CD8-positive, alpha-beta memory T cell (primary cell): Measurements from ENCODE around the gene VDR. TPM values are rescaled to one million over a fixed set of nuclear protein-coding genes. Genes with fewer than 3 reads are reported as not detected.

Experiments
- CTCF ChIA-PET: fragments of 350-600 bp; sonication (Branson Sonifier 250); formaldehyde crosslinking; loops from one replicate; lab custom pipeline; 2021; ENCODE audit warnings: antibody characterized with exemption; lab: Charles Lee
- POLR2A ChIA-PET: fragments of 350-600 bp; sonication (Branson Sonifier 250); formaldehyde crosslinking; loops from one replicate; lab custom pipeline; 2021; ENCODE audit warnings: antibody characterized with exemption; lab: Charles Lee
- DNase-seq, 5 donors: peaks; one replicate each; pipeline versions ENCODE4 v3.0.0 to v3.0.0-alpha.2; 2020 to 2022; ENCODE audit warnings: mixed read lengths in 1 of 5
- H3K27ac ChIP-seq: one replicate; pipeline ENCODE4 v1.7.0; 2013; ENCODE audit warnings: low read depth, mild to moderate bottlenecking, low read length, moderate library complexity
- H3K27me3 ChIP-seq: 2 replicates; pipeline ENCODE4 v1.7.0; 2013; ENCODE audit warnings: low read length, mild to moderate bottlenecking; ENCODE audit not compliant: insufficient read depth, poor library complexity, severe bottlenecking
- H3K36me3 ChIP-seq: 2 replicates; pipeline ENCODE4 v1.7.0; 2013; ENCODE audit warnings: mild to moderate bottlenecking, low read length, moderate library complexity; ENCODE audit not compliant: insufficient read depth
- H3K4me1 ChIP-seq: 2 replicates; pipeline ENCODE4 v1.7.0; 2013; ENCODE audit warnings: mild to moderate bottlenecking, low read length, moderate library complexity; ENCODE audit not compliant: insufficient read depth
- H3K4me3 ChIP-seq: 2 replicates; pipeline ENCODE4 v1.7.0; 2013; ENCODE audit warnings: mild to moderate bottlenecking, low read length
- H3K9me3 ChIP-seq: 2 replicates; pipeline ENCODE4 v1.7.0; 2013; ENCODE audit warnings: mild to moderate bottlenecking, low read length
- H3K27ac Mint-ChIP-seq, 8 donors: one replicate each; pipeline ENCODE4 v1.8.0; 2020 to 2021; ENCODE audit warnings: mixed read lengths in 8 of 8, mild to moderate bottlenecking in 6 of 8, inconsistent platforms in 3 of 8, moderate library complexity in 3 of 8
- H3K27me3 Mint-ChIP-seq, 2 donors: one replicate each; pipeline ENCODE4 v1.8.0; 2020 to 2021; ENCODE audit warnings: mixed read lengths in 2 of 2, mild to moderate bottlenecking in 1 of 2, moderate library complexity in 1 of 2
- H3K36me3 Mint-ChIP-seq, 3 donors: one replicate each; pipeline ENCODE4 v1.8.0; 2020 to 2021; ENCODE audit warnings: mixed read lengths in 3 of 3, inconsistent platforms in 1 of 3, mild to moderate bottlenecking in 1 of 3
- H3K4me1 Mint-ChIP-seq, 3 donors: one replicate each; pipeline ENCODE4 v1.8.0; 2020 to 2021; ENCODE audit warnings: mixed read lengths in 3 of 3, inconsistent platforms in 1 of 3, mild to moderate bottlenecking in 1 of 3
- H3K4me3 Mint-ChIP-seq, 7 donors: one replicate each; pipeline ENCODE4 v1.8.0; 2020 to 2021; ENCODE audit warnings: mixed read lengths in 7 of 7, mild to moderate bottlenecking in 6 of 7, moderate library complexity in 4 of 7, inconsistent platforms in 2 of 7
- H3K9me3 Mint-ChIP-seq, 5 donors: one replicate each; pipeline ENCODE4 v1.8.0; 2020 to 2022; ENCODE audit warnings: mixed read lengths in 5 of 5, mild to moderate bottlenecking in 3 of 5, moderate library complexity in 2 of 5, inconsistent platforms in 1 of 5
- polyA plus RNA-seq: library from polyadenylated mRNA; unstranded; fragments of 300-500 nt; fragmentation: Illumina TruSeq; gene quantifications from one replicate; pipeline ENCODE4 v1.2.3, GENCODE V29; 2021
- total RNA-seq, 2 experiments: library from RNA; stranded (reverse); gene quantifications; one replicate each; pipeline ENCODE4 v1.2.3, GENCODE V29; 2021

Gene VDR
- total and polyA plus RNA-seq, 3 experiments from 2014 or later = 0.54 to 83.4 (median 79.6) TPM

DNA sequence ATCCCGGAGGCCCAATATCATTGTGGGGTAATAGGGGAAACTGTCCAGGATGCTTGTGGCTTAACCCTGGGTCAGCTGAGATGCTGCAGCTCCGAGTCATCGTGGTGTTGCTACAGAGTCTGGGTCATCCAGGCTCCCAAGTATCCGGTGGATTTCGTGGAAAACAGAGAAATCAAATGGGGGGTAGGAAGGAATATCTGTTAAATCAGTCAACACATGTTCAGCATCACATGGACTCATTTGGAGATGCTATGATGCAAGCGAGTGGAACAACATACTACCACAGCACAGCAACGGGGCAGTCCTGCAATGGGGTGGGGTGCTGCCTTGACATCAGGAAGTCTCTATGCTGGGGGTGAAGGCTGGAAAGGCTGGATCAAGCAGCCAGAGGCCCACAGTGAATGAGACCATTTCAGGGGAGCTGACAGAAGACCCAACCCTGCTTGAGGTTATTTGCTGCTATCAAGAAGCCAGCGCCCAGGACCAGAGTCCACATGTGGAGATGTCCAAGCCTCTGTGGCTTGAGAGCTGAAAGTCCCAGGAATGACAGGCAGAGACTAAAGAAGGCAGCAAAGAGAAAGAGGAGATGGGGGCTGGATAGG lies 22.9 kb downstream of the VDR start:
- Mint-ChIP-seq H3K4me1 (peaks cover 30 to 49% (median 45%) of the 10 kb centered on the region in 3 donors), H3K4me3 (peak overlapping the region; percentile 40 to 85 (median 69)), H3K9me3 (no peaks in the 10 kb centered on the region), H3K27ac (peak overlapping the region in 3 of 8 donors; percentile 17 to 36 (median 32)), H3K36me3 (no peaks in the 10 kb centered on the region), H3K27me3 (peaks cover 4 to 14% of the 10 kb centered on the region in 2 donors)
- DNase-seq = no peak
- Histone ChIP-seq H3K9me3 (no peaks in the 10 kb centered on the region), H3K4me3 (no peak overlapping the region), H3K36me3 (no peaks in the 10 kb centered on the region), H3K4me1 (peaks cover 38% of the 10 kb centered on the region), H3K27me3 (no peaks in the 10 kb centered on the region), H3K27ac (no peak overlapping the region)
- POLR2A ChIA-PET = no interaction called here
- CTCF ChIA-PET = no interaction called here

DNA sequence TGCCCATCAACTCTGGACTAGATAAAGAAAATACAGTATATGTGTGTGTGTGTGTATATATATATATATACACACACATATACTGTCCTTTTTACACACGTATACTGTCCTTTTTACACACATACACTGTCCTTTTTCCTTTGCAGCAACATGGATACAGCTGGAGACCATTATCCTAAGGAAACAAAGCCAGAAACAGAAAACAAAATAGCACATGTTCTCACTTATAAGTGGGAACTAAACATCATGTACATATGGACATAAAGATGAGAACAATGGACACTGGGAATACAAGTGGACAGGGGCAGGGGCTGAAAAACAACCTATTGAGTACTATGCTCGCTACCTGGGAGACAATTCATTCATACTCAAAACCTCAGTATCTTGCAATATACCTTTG lies 23.7 kb downstream of the VDR start:
- Mint-ChIP-seq H3K9me3 (no peaks in the 10 kb centered on the region), H3K4me1 (peaks cover 29 to 44% (median 41%) of the 10 kb centered on the region in 3 donors), H3K4me3 (no peak overlapping the region), H3K36me3 (no peaks in the 10 kb centered on the region), H3K27ac (peak overlapping the region in 1 of 8 donors; percentile 31), H3K27me3 (peaks cover 4 to 14% of the 10 kb centered on the region in 2 donors)
- CTCF ChIA-PET = no interaction called here
- H3K27me3 ChIP-seq = no peaks in the 10 kb centered on the region
- peaks cover 38% of the 10 kb centered on the region for H3K4me1 ChIP-seq
- no peak for DNase-seq
- H3K36me3 ChIP-seq = no peaks in the 10 kb centered on the region
- POLR2A ChIA-PET = no interaction called here
- H3K4me3 ChIP-seq = no peak overlapping the region
- H3K27ac ChIP-seq = no peak overlapping the region
- H3K9me3 ChIP-seq = no peaks in the 10 kb centered on the region

DNA sequence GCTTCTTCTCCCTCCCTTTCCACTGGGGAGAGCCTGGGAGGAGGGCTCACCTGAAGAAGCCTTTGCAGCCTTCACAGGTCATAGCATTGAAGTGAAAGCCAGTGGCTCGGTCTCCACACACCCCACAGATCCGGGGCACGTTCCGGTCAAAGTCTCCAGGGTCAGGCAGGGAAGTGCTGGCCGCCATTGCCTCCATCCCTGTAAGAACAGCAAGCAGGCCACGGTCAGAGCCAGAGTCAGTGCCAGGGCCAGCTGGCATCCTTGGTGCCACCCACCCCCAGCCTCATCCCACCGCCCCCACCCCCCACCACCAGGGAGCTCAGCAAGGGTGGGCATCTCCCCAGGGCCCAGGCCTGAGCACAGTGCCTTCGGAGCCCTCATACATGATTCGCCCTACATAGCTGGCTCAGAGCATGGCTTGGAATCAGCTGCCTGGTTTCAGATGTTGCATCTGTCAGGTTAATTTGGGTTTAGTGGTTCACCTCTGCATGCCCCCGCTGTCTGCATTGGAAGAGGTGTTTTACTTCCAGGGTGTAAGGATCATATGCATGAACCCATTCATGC lies 25.8 kb downstream of the VDR start:
- no peak for DNase-seq
- peaks cover 4 to 14% of the 10 kb centered on the region in 2 donors for H3K27me3 Mint-ChIP-seq
- H3K4me1 ChIP-seq = peaks cover 20% of the 10 kb centered on the region
- no peaks in the 10 kb centered on the region for H3K36me3 ChIP-seq
- no peak overlapping the region for H3K4me3 ChIP-seq
- no peak overlapping the region for H3K27ac Mint-ChIP-seq
- POLR2A ChIA-PET = no interaction called here
- peaks cover 18 to 23% (median 22%) of the 10 kb centered on the region in 3 donors for H3K4me1 Mint-ChIP-seq
- H3K27me3 ChIP-seq = no peaks in the 10 kb centered on the region
- H3K36me3 Mint-ChIP-seq = no peaks in the 10 kb centered on the region
- no peaks in the 10 kb centered on the region for H3K9me3 ChIP-seq
- CTCF ChIA-PET = interaction anchor here (1.4 kb wide), 1 partner anchor 16 kb away, joined by 3 read pairs; no protein-coding TSS in a partner anchor
- H3K27ac ChIP-seq = no peak overlapping the region
- no peak overlapping the region for H3K4me3 Mint-ChIP-seq
- H3K9me3 Mint-ChIP-seq = no peaks in the 10 kb centered on the region

DNA sequence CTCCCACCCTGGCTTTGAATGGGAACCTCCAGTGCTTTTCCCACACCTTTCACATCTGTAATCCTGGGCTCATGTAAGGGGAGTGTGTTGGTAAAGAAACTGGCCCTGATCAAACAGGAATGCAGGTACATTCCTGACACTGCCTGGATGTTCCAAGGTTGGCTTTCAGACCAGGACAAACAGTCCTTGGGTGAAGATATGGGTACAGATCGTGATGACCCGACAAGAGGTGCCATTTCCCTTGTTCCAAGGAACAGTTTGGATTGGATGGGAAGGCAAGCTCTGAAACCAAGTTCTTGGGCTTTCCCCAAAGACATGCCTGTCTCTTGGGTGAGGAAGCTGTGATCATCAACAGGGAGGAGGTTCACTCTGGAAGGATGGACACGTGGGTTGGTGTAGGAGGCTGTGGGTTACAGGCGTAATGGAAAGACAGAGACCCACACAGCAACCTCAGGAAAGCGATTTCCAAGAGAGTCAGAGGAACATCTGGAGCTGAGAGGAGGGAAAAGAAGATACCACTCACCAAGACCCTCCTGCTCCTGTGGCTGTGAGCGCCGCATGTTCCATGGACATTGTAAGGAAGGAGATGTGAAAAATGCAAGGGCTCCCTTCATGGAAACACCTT lies 26.4 kb downstream of the VDR start:
- no peak overlapping the region for H3K4me3 Mint-ChIP-seq
- ChIA-PET POLR2A (no interaction called here), CTCF (no interaction called here)
- peaks cover 2 to 14% of the 10 kb centered on the region in 2 donors for H3K27me3 Mint-ChIP-seq
- Histone ChIP-seq H3K27ac (no peak overlapping the region), H3K4me1 (peaks cover 14% of the 10 kb centered on the region), H3K9me3 (no peaks in the 10 kb centered on the region), H3K27me3 (no peaks in the 10 kb centered on the region), H3K36me3 (no peaks in the 10 kb centered on the region), H3K4me3 (no peak overlapping the region)
- H3K9me3 Mint-ChIP-seq = no peaks in the 10 kb centered on the region
- H3K4me1 Mint-ChIP-seq = peaks cover 14 to 17% (median 17%) of the 10 kb centered on the region in 3 donors
- H3K27ac Mint-ChIP-seq = no peak overlapping the region
- no peak for DNase-seq
- H3K36me3 Mint-ChIP-seq = no peaks in the 10 kb centered on the region

DNA sequence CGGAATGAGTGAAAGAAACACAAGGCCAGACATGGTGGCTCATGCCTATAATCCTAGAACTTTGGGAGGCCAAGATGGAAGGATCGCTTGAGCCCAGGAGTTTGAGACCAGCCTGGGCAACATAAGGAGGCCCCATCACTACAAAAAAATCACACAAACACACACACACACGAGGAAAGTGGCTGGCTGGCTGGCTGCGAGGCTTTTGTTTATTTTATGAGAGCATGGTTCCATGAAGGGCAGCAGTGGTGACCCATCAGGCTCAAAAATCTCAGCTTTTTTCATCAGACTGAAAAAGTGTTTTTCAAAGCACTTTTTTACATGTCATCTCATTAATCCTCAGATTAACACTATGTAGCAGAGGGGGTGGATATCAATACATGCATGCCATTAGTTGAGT lies 27.7 kb downstream of the VDR start:
- H3K36me3 ChIP-seq = no peaks in the 10 kb centered on the region
- H3K27ac ChIP-seq = no peak overlapping the region
- H3K4me3 ChIP-seq = no peak overlapping the region
- Mint-ChIP-seq H3K4me3 (no peak overlapping the region), H3K36me3 (no peaks in the 10 kb centered on the region), H3K27ac (no peak overlapping the region), H3K27me3 (peaks cover 0 to 9% of the 10 kb centered on the region in 2 donors), H3K9me3 (no peaks in the 10 kb centered on the region), H3K4me1 (peaks cover 3 to 6% (median 5%) of the 10 kb centered on the region in 3 donors)
- ChIA-PET POLR2A (no interaction called here), CTCF (no interaction called here)
- DNase-seq = no peak
- no peaks in the 10 kb centered on the region for H3K9me3 ChIP-seq
- no peaks in the 10 kb centered on the region for H3K27me3 ChIP-seq
- H3K4me1 ChIP-seq = peaks cover 3% of the 10 kb centered on the region

DNA sequence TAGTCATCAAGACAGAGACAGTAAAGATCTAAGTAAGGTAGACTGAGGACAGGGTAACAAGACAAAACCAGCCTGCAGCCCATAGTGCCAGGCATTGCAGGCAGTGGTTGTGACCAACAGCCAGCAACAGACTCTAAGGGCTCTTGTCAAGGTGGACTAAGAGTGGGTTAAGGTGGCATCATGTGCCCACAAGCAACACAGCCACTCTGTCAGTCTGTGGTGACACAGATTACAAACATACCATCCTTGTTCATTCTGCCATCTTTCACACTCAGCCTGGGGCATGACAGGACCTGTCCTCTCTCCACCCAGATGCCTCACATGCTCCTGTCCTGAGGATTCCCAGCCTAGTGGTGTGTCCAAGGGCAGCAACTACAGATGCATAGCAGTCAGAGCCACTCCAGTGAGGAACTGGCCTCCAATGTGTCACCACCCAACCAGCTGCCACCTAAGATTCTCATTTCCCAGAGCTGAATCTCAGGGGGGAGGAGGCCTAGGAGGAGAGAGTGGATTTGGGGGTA lies 28.3 kb downstream of the VDR start:
- Mint-ChIP-seq H3K4me3 (no peak overlapping the region), H3K9me3 (no peaks in the 10 kb centered on the region)
- POLR2A ChIA-PET = no interaction called here

DNA sequence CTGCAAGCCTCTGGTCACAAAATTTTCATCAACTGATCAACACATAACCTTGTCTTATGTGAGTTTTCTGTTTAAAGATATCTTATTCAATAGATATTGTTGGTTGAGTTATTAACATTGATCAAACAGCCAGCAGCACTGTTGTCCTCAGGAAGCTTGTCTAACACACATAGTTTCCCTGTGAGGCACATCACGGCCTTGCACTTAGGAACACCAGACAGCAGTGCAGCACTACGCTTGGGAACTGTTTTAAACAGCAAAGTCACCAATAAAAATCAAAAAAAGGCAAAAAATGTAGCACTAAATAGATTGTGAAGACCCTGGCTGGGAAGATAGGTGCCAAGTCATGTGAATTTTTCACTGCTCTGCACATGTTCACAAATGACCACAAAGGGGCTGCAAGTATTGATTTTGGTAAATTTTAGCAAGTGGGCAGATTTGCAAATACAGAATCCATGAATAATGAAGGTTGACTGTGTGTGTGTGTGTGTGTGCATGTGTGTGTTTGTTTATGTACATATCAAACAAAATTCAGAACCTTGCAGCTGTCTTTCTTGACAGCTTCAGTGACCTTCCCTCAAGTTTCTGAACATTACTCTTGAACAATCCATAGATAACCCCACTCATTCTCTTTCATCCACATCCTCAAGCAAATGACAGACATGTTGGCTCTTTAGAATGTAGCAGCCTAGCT lies 28.9 kb downstream of the VDR start:
- no peak for DNase-seq
- H3K4me3 ChIP-seq = no peak overlapping the region
- no peaks in the 10 kb centered on the region for H3K4me1 Mint-ChIP-seq
- ChIA-PET POLR2A (no interaction called here), CTCF (interaction anchor here (1.9 kb wide), 1 partner anchor 29 kb away, joined by 7 read pairs; the partner anchor contains the start of gene VDR)
- H3K4me3 Mint-ChIP-seq = no peak overlapping the region
- H3K4me1 ChIP-seq = no peaks in the 10 kb centered on the region
- H3K27ac Mint-ChIP-seq = peak overlapping the region in 2 of 8 donors; percentile 32 to 44
- no peaks in the 10 kb centered on the region for H3K9me3 ChIP-seq
- no peaks in the 10 kb centered on the region for H3K27me3 ChIP-seq
- no peaks in the 10 kb centered on the region for H3K27me3 Mint-ChIP-seq
- H3K36me3 Mint-ChIP-seq = no peaks in the 10 kb centered on the region
- no peak overlapping the region for H3K27ac ChIP-seq
- H3K9me3 Mint-ChIP-seq = no peaks in the 10 kb centered on the region
- H3K36me3 ChIP-seq = no peaks in the 10 kb centered on the region

More for the DNA sequence above, 28.3 kb downstream of the VDR start:
- Mint-ChIP-seq H3K27me3 (peaks cover 0 to 4% of the 10 kb centered on the region in 2 donors), H3K27ac (peak overlapping the region in 1 of 8 donors; percentile 32), H3K4me1 (no peaks in the 10 kb centered on the region), H3K36me3 (no peaks in the 10 kb centered on the region)
- Histone ChIP-seq H3K36me3 (no peaks in the 10 kb centered on the region), H3K27me3 (no peaks in the 10 kb centered on the region), H3K9me3 (no peaks in the 10 kb centered on the region), H3K4me1 (no peaks in the 10 kb centered on the region), H3K27ac (no peak overlapping the region), H3K4me3 (no peak overlapping the region)
- CTCF ChIA-PET = no interaction called here
- no peak for DNase-seq
